Epithelial cell of prostate (primary cell): ENCODE measurements around the gene SP1.
"Not testable (repeated sequence)": the region's sequence is repeated elsewhere in the genome, so short reads cannot be mapped to it uniquely, and the experiment has no call there.

ENCODE experiments used
- DNase-seq: peaks from one replicate; pipeline ENCODE4 v3.0.0-alpha.2; 2011; ENCODE audit warnings: low read depth, low spot score
- H3K27ac ChIP-seq: fragments of 450-650 bp; 2 replicates; pipeline ENCODE4 v1.5.1; 2017; ENCODE audit warnings: mild to moderate bottlenecking

Gene SP1

DNA sequence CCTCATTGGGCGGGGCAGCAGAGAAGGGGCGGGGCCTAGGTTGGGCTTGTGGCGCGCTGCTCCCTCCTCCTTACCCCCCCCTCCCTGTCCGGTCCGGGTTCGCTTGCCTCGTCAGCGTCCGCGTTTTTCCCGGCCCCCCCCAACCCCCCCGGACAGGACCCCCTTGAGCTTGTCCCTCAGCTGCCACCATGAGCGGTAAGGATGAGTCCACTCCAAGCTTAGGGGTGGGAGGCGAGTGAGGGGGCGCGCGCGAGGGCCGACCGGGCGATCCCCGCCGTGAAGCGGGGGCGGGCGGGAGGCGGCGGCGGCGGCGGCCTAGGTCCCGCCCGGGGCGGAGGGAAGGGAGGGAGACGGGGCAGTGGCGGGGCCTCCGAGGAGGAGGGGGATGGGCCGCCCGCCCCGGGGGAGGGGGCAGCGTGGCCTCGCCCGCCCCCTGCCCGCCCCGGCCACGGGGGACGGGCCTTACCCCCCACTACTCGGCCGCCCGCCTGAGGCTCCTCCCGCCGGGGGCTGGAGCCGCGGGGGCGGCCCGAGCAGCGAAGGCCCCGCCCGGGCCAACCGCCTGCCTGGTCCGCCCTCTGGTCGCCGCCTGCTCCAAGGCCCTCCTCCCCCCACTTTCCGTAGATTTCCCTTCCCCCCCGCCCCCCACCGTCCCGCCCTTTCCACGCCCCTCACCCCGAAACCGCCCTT lies at the start of gene SP1:
Gene SP1 (plus strand): TSS at position 73 of the 690 bp plus-strand sequence. CDS start 116 bp downstream, at position 189.
- peak within 1 kb of the TSS; percentile 99 for H3K27ac ChIP-seq
- peak; percentile 71 for DNase-seq

DNA sequence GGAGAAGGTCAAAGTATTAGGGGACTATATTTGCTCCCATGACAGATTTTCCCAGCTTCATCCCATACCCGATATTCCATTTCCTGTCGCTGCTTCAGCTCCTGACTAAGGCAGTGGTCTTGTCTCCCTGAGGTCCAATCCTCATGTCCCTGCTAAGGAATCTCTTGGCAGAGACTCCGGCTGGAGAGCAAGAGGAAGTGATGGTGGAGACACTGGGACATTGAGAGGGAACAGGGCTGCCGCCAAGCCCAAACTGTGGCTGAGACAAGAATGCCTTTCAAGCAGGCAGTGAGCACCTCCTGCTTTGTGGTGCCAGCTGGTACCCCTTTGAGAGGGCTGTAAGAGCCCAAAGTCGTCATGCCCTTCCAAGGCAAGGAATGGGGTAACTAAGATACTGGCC lies 49.3 kb upstream of the SP1 start:
- DNase-seq: no peak
- H3K27ac ChIP-seq: no peak overlapping the region

DNA sequence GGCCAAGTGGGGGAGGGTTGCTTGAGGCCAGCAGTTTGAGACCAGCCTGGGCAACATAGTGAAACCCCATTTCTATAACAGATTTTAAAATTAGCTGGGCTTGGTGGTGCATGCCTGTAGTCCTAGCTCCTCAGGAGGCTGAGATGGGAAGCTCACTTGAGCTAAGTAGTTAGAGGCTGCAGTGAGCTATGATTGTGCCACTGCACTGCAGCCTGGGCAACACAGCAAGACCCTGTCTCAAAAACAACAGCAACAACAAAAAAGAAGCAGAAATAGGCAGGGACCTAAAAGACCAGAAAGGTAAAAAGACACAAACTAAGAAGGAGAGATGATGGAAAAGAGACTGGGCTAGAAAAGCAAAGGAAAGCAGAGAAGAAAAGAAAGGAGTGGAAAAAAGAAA lies 47.6 kb upstream of the SP1 start:
- DNase-seq, H3K27ac ChIP-seq: not testable (repeated sequence)

DNA sequence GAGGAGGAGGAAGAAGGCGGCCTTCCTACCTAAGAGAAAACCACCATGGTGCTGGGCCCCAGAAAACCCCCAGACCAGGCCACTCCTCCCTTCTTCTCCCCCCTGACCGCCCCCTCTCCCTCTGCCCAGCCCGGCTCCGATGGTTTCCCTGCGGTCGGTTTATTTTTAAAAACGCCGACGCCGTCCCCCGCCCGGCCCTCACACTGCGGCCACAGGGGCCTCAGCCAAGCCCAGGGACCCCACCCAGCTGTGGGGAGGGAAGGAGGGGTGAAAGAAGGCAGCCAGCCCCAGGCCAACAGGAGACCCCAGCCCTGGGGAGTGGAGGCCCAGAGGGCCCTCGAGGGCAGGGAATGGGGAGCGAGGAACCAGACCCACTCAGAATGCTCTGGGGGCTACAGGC lies 47.2 kb upstream of the SP1 start:
- DNase-seq: no peak
- no peak overlapping the region for H3K27ac ChIP-seq

DNA sequence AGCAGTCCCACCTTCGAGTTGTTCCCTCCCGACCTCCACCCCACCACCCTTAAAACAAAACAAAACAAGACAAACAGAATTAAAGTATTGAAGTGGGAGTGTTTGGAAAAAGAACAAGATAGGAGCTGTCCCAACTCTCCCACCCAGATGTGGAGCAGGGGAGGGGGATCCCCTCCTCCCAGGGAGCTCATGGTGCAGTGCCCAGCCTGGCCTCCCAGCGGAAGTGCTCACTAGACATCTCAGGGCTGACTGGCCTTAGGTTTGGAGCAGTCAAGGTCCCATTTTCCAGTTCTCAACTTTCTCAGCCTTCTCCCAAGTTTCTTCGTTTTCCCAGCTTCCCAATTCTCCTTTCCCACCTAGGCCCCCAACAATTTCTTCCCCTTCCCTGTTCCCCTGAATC lies 46.7 kb upstream of the SP1 start:
- DNase-seq: no peak

DNA sequence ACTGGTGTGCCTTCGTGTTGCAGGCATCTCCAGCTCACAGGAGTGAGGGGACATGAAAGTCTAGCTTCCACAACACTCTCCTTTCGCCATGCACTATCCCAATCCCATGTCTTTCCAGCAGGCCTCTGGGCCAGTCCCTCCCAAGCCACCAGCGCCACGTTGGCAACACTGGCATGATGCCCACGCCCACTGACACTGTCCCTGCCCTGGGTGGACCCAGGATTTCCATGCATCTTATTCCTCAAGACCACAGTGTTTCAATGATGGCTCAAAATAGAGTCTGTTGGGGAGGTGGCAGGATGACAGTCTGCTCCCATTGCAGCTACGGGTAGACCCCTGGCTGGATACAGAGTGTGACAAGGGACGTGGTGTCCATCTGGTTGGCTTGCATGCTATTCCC lies 46.1 kb upstream of the SP1 start:
- no peak overlapping the region for H3K27ac ChIP-seq
- DNase-seq: no peak

More for the DNA sequence above, 46.7 kb upstream of the SP1 start:
- H3K27ac ChIP-seq: no peak overlapping the region

DNA sequence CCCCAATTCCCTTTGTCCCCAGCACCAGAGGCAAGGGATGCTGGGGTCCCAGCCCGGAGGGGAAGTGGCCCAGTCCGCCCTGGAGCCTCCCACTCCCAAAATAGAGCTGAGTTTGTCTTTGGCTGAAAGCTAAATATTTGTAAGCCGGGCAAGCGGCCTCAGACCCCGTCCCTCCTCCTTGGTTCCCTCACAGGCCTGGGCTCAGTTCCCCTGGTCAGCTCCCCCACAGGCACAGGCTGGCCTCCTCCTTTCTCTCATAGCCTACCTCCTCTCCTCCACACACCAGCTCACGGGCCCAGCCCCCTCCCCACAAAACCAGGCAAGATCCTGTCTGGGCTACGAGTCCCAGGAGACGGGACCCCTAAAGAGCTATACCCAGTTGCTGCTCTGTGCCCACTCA lies 45.2 kb upstream of the SP1 start:
- H3K27ac ChIP-seq: no peak overlapping the region

DNA sequence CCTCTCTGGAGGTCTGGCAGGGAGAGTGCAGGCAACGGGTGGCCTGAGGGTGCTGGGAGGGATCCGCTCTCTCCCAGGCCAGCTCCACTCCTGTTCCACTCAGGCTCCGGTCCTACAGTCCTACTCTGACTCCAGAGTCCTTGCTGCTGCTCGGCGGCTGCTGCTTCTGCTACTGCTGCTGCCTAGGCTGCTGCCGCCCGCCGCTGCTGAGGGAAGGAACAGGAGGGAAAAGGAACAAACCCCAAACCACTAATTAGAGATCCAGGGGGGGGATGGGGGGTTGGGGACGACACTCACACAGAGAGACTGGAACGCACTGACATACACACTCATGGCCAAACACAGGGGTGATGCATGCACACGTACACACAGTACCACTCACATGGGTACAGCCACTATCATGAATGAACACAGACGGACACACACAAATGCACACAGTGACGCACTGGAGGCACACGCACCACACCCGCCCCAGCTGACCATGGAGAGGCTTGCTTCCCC lies 43.7 kb upstream of the SP1 start, which contains the start of gene SP7:
Gene SP7 (minus strand): TSS at position 174 of the 501 bp plus-strand sequence. CDS start 708 bp downstream, outside the sequence.
- no peak for DNase-seq
- no peak within 1 kb of the TSS for H3K27ac ChIP-seq

More for the DNA sequence above, 45.2 kb upstream of the SP1 start:
- DNase-seq: no peak

DNA sequence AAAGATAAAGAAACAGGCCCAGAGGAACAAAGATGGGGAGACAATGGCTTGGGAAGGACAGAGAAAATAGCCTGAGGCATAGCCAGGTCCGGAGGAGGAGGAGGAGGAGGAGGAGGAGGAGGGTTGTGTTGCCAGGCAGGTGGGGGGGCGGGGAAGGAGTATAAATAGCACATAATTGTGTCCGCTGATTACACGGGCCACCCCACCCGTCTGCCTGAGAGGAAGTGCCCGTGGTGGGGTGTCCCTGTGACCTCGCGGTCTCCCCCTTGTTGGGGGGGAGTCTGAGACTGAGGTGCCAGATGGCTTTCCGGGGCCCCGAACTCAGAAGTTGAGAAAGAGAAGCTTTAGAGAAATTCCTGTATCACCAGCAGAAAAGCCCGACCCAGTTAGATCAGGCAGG lies 42.0 kb upstream of the SP1 start:
- no peak for DNase-seq
- no peak overlapping the region for H3K27ac ChIP-seq

DNA sequence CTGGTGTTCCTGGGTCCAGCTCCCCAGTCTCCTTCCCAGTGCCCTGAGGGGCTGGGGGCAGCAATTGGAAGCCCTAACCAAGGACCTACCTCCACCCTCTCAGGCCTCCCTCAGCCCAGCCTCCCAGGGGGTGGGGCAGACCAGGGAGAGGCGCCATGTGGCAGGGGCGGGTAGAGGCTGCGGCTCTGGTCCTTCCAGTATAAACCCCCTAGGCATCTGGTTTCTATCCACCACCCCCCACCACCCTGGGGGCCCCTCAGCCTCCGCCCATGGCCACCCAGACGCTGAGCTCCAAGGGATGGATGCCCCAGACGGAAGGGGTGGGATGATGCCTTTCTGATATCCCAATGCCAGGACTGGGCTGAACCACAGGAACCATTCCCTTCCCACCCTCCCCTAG lies 41.1 kb upstream of the SP1 start:
- no peak overlapping the region for H3K27ac ChIP-seq
- DNase-seq: no peak

DNA sequence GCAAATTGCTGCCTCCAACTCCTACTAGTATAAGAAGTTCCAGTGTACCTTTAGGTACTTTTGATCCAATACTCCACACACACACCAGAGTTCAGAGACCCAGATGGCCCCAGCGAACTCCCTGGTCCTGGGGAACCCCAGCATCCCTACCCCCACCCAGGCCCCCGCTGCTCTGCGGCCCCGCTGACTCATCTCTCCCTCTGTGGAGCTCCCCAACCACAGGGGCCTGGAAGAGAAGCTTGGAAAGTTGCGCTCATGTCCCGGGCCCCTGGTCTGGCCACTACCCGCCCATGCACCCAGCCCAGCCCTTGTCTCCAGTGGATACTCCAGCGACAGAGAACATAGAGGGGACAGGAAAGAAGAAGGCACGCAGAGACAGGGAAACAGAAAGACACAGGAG lies 39.6 kb upstream of the SP1 start:
- H3K27ac ChIP-seq: no peak overlapping the region
- DNase-seq: no peak

DNA sequence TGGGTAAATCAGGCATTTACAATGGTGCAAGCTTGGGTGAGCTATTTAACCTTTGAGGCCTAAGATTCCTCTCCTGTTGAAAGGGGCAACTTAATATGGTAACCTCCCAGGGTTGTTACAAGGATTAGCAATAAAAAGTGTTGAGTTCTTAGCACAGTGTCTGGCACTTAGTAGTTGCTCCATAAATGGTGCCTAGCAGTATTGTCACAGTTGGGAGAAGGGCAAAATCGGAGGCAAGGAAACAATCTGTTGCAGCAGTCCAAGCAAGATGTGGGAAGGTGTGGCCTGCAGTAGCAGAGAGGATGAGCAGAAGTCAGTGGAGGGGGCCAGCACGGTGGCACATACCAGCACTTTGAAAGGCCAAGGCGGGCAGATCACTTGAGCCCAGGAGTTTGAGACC lies 36.5 kb upstream of the SP1 start:
- H3K27ac ChIP-seq: no peak overlapping the region
- DNase-seq: no peak

DNA sequence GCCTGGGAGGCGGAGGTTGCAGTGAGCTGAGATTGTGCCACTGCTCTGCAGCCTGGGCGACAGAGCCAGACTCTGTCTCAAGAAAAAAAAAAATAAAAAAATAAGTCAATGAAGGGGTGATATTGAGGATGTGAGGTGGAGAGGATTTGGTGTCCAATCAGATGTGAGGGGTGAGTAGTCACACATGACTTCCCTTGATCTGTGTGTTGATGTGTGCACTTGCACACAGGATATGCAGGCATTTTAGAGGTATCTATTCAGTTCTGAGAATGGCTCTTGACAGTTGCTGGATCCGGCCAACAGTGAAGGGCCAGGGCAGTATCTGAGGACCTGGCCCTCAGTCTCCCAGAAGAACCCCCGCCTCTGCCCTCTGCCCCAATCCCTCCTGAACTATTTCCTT lies 36.0 kb upstream of the SP1 start:
- H3K27ac ChIP-seq: no peak overlapping the region
- no peak for DNase-seq

DNA sequence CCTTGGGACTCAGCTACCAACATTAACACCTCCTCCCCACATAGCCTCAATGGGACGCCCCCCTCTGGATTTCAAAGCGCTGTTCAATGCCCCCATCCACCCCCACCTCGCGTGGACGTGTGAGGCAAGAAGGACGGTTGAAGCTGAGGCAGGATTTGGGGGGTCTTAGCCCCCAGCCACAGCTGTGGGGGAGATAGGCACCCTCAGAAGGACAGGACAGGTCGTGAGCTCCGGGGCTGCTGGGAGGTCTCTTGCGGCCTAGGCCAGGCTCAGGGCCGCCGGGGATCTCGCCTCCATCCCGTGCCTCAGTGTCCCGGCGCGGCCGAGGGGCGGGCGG lies 35.5 kb upstream of the SP1 start:
- H3K27ac ChIP-seq: no peak overlapping the region
- no peak for DNase-seq

DNA sequence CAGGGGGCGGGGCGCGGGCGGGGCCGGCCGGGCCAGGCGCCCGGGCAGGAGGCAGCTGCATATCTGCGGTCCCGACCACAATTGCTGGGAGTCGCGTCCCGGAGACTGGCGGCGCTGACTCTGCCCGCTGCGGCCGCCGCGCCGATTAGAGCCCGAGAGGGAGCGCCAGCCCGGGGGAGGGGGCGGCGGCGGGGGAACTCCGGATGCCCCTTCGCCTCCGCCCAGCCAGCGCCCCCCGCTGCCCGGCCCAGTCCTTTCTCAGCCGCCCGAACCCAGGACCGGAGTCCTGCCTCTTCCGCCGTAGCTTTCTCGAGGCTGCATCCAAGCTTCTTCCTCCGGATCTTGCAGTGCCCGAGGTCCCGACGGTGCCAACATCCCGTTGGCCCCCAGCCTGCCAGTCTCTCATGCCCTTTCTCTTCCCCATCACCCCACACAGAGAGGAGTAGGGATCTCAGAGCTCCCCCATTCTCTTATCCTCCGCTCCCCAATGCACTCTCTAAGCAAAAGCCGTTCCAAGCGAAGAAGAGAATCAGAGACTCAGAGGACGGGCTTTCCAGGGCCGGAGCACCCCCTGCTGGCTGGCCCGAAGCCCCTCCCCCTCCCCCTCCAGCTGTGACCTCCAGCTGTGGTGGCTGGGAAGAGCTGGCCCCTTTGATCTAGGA lies 35.0 kb upstream of the SP1 start:
- no peak for DNase-seq
- no peak overlapping the region for H3K27ac ChIP-seq

DNA sequence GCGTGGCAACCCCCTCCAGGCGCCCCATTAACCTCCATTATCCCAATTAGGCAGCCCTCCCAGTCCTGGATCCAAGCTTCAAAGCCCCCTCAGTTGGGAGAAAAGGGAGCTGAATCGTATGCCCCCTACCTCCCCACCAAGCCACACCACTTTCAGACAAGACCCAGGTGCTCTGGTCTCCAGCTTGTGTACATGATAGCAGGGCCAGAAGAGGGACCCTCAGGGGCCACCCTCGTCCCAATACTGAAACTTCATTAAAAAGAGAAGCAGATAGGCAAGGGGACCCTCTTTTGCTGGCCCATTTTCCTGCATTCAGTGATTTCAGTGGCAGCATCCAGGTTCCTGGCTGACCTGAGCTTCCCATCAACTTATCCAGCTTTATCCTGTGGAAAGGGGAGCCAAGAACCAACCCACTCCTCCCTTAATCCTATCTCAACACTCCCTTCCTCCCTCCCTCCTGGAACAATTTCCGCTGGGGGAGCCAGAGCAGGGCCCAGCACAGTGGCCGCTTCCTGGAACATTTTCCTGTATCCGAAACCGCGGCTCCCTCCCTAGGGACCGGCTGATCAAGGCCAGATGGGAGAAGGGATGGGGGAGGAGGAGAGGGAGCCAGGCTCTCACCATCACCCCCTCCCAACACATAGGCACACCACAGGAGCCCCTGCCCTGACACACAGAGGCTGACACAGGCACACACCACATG lies 34.3 kb upstream of the SP1 start:
- H3K27ac ChIP-seq: no peak overlapping the region
- DNase-seq: no peak

DNA sequence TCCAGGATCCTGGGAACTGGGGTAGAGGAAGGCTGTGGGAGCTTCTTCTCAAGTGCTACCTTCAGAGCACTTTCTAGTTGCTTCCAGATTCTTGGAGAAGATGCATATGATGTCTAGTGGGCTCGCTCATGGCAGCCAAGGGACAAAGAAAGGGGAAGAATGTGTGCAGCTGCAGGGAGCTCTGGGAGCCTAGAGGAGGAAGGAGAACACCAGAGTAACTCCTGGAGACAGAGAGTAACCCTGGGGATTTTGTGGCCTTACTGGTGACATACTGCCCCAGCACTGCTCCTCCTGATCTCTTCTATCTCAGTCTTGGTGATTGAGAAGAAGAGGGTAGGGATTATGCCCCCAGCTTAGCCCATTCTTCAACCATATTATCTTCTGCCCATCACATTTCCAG lies 33.5 kb upstream of the SP1 start:
- no peak for DNase-seq
- no peak overlapping the region for H3K27ac ChIP-seq

DNA sequence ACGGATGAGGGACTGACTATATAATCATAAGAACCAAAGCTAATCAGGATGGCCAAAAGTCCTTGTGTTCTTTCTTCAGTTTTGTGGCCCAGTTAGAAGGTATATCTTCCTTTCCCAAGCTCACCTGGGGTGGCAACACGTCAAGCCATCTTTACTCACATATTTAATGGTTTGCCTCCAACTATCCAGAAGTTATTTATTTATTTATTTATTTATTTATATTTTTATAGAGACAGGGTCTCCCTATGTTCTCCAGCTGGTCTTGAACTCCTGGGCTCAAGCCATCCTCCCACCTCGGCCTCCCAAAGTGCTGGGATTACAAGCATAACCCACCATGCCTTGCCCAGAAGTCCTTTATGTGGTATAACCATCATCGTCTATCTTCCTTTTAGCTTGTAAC lies 32.1 kb upstream of the SP1 start:
- peak overlapping the region; percentile 21 for H3K27ac ChIP-seq
- DNase-seq: no peak

DNA sequence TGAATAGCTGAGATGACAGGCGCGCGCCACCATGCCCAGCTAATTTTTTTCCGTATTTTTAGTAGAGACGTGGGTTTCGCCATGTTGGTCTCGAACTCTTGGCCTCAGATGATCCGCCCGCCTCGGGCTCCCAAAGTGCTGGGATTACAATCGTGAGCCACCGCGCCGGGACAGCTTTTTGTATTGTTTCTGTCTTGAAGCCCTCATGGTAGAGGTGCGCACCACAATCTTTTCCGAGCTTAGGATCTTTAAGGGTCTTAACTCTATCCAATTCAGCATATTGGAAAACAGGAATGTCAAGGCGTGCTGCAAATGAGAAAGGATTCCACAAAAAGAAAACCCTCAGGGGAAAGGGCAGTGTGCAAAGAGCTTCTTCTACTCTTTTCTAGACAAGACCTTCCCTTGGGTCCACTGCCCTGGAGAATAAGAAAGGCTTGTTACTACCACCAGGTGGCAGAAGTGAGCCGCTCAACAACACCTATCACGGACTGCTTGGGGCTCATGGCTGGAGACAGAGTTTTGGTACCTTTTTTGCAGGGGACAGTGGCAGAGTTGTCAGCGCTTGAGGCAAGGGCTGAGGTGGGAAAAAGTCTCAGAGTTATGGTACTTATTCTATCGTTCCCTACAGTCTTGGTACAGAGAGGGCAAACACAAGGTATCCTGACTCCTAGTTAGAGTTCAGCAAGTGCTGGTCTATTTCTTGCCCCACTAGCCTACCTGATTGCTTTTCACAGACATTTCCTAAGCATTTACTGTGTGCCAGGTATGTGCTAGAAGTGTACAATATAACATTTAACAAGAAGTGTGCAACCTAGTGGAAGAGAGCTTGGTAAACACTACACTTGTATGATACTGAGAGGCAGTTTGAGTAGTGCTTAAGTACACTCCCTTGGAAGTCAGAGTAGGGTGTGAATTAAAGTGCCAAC lies 27.4 kb upstream of the SP1 start:
- no peak overlapping the region for H3K27ac ChIP-seq

DNA sequence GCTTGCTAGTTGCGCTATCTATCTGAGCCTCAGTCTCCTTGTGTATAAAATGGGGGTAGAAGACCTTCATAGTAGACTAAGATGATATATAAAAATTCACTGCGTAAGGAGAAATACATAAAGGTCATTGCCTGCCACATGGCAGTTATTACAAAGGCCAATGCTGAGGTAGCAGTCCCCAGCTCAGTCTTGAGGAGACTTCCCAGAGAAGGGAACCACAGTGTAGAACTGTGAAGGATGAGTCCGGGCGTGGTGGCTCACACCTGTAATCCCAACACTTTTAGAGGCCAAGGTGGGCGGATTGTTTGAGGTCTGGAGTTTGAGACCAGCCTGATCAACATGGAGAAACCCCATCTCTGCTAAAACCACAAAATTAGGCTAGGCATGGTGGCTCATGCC lies 26.7 kb upstream of the SP1 start:
- DNase-seq: no peak
- H3K27ac ChIP-seq: no peak overlapping the region

More for the DNA sequence above, 27.4 kb upstream of the SP1 start:
- DNase-seq: no peak
